PFSK-1 (cell line): Measurements from ENCODE around the gene PAIP2B.

Experiments used
- FOXP2 ChIP-seq: optimal IDR thresholded peaks from 2 replicates; pipeline ENCODE3; 2011; ENCODE audit warnings: borderline replicate concordance, control low read depth, inconsistent platforms; ENCODE audit not compliant: insufficient read depth; ENCODE audit errors: extremely low read length, extremely low read depth
- POLR2AphosphoS5 ChIP-seq: IDR thresholded peaks from 2 replicates; pipeline ENCODE4 v1.6.1; 2012; ENCODE audit warnings: low read depth, mild to moderate bottlenecking, control low read depth, low read length, moderate library complexity
- REST ChIP-seq, 2 experiments: IDR thresholded peaks; 2 replicates each; pipeline versions ENCODE4 v1.6.1 to v1.8.0; 2011 to 2012; ENCODE audit warnings: low read depth in 2 of 2, low read length in 2 of 2, control low read depth in 1 of 2, inconsistent platforms in 1 of 2, mild to moderate bottlenecking in 1 of 2, moderate library complexity in 1 of 2; ENCODE audit not compliant: insufficient read depth in 1 of 2
- SIN3A ChIP-seq: IDR thresholded peaks from 2 replicates; pipeline ENCODE4 v1.6.1; 2012; ENCODE audit warnings: mild to moderate bottlenecking, low read length, moderate library complexity, borderline replicate concordance; ENCODE audit not compliant: insufficient read depth
- TAF1 ChIP-seq: IDR thresholded peaks from 2 replicates; pipeline ENCODE4 v1.6.1; 2012; ENCODE audit warnings: low read length, control low read depth, borderline replicate concordance; ENCODE audit not compliant: insufficient read depth

GRCh38 chr2:71206271-71206670 lies 20.6 kb downstream of the PAIP2B start:
- TF ChIP-seq POLR2AphosphoS5 (no peak), SIN3A (no peak), TAF1 (no peak), FOXP2 (no peak), REST (IDR thresholded peaks at IDR 0.05; ENCODE audit: insufficient read depth in 1 of 2, low read depth in 2 of 2, low read length in 2 of 2) (no peak)
